Loucy (cell line): ENCODE results near the gene RAPSN.

ENCODE experiments used
- H2AFZ ChIP-seq: fragments of 200-600 bp; sonication (generic); 2 replicates; pipeline ENCODE4 v1.6.0; 2016; ENCODE audit warnings: antibody characterized with exemption, mild to moderate bottlenecking, low read length, moderate library complexity
- H3F3A ChIP-seq: fragments of 200-600 bp; 2 replicates; pipeline ENCODE4 v1.6.0; 2016; ENCODE audit warnings: antibody characterized with exemption, low read depth, mild to moderate bottlenecking
- H3K27me3 ChIP-seq: fragments of 200-600 bp; sonication (generic); 2 replicates; pipeline ENCODE4 v1.6.1; 2014; ENCODE audit warnings: low read length, mild to moderate bottlenecking; ENCODE audit not compliant: insufficient read depth, poor library complexity, severe bottlenecking
- H3K36me3 ChIP-seq: fragments of 200-600 bp; sonication (generic); 2 replicates; pipeline ENCODE4 v1.6.1; 2016; ENCODE audit warnings: low read length; ENCODE audit not compliant: insufficient read depth
- H3K4me1 ChIP-seq: fragments of 200-600 bp; sonication (generic); 2 replicates; pipeline ENCODE4 v1.5.1; 2014; ENCODE audit warnings: low read length, mild to moderate bottlenecking; ENCODE audit not compliant: insufficient read depth, poor library complexity, severe bottlenecking
- H3K4me2 ChIP-seq: fragments of 200-600 bp; sonication (generic); 2 replicates; pipeline ENCODE4 v1.6.0; 2014; ENCODE audit warnings: antibody characterized with exemption, low read length, low read depth, mild to moderate bottlenecking; ENCODE audit not compliant: poor library complexity, severe bottlenecking
- H3K4me3 ChIP-seq: fragments of 200-600 bp; sonication (generic); 2 replicates; pipeline ENCODE4 v1.5.1; 2014; ENCODE audit warnings: low read length, mild to moderate bottlenecking, mixed read lengths; ENCODE audit not compliant: poor library complexity, severe bottlenecking
- H3K79me2 ChIP-seq: fragments of 200-600 bp; sonication (generic); 2 replicates; pipeline ENCODE4 v1.6.1; 2014; ENCODE audit warnings: low read length; ENCODE audit not compliant: insufficient read depth
- H3K9ac ChIP-seq: fragments of 200-600 bp; sonication (generic); 2 replicates; pipeline ENCODE4 v1.6.0; 2014; ENCODE audit warnings: mild to moderate bottlenecking, low read depth, low read length, moderate library complexity; ENCODE audit not compliant: poor library complexity, severe bottlenecking
- H3K9me2 ChIP-seq: fragments of 200-600 bp; sonication (generic); replicated peaks from 2 replicates; pipeline ENCODE4 v1.6.1; 2016; ENCODE audit warnings: low read depth, low read length, mixed read lengths
- H3K9me3 ChIP-seq: fragments of 200-600 bp; sonication (generic); 2 replicates; pipeline ENCODE4 v1.6.1; 2014; ENCODE audit warnings: mild to moderate bottlenecking, antibody characterized with exemption, low read length, low read depth; ENCODE audit not compliant: insufficient read depth
- H4K20me1 ChIP-seq: fragments of 200-600 bp; sonication (generic); 2 replicates; pipeline ENCODE4 v1.6.0; 2014; ENCODE audit warnings: antibody characterized with exemption, low read length, mild to moderate bottlenecking; ENCODE audit not compliant: insufficient read depth, poor library complexity, severe bottlenecking
- EZH2phosphoT487 ChIP-seq: fragments of 200-600 bp; IDR thresholded peaks from 2 replicates; pipeline ENCODE4 v1.6.1; 2018; ENCODE audit warnings: antibody characterized with exemption, mild to moderate bottlenecking, moderate library complexity, borderline replicate concordance
- TF ChIP-seq, protein P1 (sequence below): fragments of 200-600 bp; sonication (generic); conservative IDR thresholded peaks from 2 replicates; pipeline ENCODE4 v1.5.1; 2014; ENCODE audit warnings: mild to moderate bottlenecking, antibody characterized with exemption, low read length

Gene RAPSN

DNA sequence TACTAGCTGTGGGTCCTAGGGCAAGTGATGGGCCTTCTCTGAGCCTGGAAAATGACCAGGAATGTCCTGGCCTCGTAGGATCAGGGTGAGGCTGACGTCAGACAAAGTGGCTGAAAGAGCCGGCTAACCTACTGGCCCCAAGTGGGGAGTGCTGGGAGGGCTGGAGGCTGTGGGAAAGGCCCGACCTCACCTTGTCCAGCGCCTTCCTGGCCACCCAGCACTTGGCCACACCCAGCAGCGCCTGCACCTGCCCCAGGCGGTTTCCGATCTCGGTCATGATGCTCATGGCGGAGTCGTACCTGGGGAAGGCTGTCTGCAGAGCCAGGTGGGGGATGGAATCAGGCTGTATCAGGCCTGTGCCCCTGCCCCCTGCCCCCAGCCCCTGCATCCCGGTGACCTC lies 7.5 kb downstream of the RAPSN start:
- no peaks in the 10 kb centered on the region for H3K79me2 ChIP-seq
- no peak overlapping the region for H2AFZ ChIP-seq
- H3K4me1 ChIP-seq = no peaks in the 10 kb centered on the region
- no peaks in the 10 kb centered on the region for H4K20me1 ChIP-seq
- H3K4me3 ChIP-seq = no peak overlapping the region
- no peak overlapping the region for H3K4me2 ChIP-seq
- no peaks in the 10 kb centered on the region for H3K36me3 ChIP-seq
- H3K9ac ChIP-seq = no peak overlapping the region
- no peaks in the 10 kb centered on the region for H3F3A ChIP-seq
- no peaks in the 10 kb centered on the region for H3K9me3 ChIP-seq
- H3K27me3 ChIP-seq = no peaks in the 10 kb centered on the region
- no peak for TF ChIP-seq EZH2phosphoT487
- TF ChIP-seq, protein P1, sequence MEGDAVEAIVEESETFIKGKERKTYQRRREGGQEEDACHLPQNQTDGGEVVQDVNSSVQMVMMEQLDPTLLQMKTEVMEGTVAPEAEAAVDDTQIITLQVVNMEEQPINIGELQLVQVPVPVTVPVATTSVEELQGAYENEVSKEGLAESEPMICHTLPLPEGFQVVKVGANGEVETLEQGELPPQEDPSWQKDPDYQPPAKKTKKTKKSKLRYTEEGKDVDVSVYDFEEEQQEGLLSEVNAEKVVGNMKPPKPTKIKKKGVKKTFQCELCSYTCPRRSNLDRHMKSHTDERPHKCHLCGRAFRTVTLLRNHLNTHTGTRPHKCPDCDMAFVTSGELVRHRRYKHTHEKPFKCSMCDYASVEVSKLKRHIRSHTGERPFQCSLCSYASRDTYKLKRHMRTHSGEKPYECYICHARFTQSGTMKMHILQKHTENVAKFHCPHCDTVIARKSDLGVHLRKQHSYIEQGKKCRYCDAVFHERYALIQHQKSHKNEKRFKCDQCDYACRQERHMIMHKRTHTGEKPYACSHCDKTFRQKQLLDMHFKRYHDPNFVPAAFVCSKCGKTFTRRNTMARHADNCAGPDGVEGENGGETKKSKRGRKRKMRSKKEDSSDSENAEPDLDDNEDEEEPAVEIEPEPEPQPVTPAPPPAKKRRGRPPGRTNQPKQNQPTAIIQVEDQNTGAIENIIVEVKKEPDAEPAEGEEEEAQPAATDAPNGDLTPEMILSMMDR = no peak
- H3K9me2 ChIP-seq = no peaks in the 10 kb centered on the region

DNA sequence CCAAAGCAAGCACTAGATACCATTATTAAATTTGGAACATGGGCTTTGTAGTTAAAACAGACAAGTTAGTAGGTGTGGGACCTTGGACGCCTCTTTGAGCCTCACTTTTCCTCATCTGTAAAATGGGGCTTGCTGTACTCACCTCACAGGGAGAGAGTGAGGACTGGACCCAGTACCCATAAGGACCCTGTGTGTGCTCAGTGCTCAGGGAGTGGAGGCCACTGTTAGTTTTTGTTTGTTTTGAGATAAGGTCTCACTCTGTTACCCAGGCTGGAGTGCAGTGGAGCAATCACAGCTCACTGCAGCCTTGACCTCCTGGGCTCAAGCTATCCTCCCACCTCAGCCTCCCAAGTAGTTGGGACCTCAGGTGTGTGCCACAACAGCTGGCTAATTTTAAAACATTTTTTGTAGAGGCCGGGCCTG lies 8.9 kb downstream of the RAPSN start:
- H3K9me2 ChIP-seq = no peaks in the 10 kb centered on the region
- no peaks in the 10 kb centered on the region for H3K9me3 ChIP-seq
- no peaks in the 10 kb centered on the region for H3K4me1 ChIP-seq
- H3K9ac ChIP-seq = no peak overlapping the region
- H2AFZ ChIP-seq = no peak overlapping the region
- H4K20me1 ChIP-seq = no peaks in the 10 kb centered on the region
- no peaks in the 10 kb centered on the region for H3K79me2 ChIP-seq
- H3K36me3 ChIP-seq = no peaks in the 10 kb centered on the region
- no peaks in the 10 kb centered on the region for H3F3A ChIP-seq
- H3K4me2 ChIP-seq = no peak overlapping the region
- TF ChIP-seq EZH2phosphoT487 = no peak
- TF ChIP-seq, protein P1 = no peak
- H3K27me3 ChIP-seq = no peaks in the 10 kb centered on the region
- no peak overlapping the region for H3K4me3 ChIP-seq

DNA sequence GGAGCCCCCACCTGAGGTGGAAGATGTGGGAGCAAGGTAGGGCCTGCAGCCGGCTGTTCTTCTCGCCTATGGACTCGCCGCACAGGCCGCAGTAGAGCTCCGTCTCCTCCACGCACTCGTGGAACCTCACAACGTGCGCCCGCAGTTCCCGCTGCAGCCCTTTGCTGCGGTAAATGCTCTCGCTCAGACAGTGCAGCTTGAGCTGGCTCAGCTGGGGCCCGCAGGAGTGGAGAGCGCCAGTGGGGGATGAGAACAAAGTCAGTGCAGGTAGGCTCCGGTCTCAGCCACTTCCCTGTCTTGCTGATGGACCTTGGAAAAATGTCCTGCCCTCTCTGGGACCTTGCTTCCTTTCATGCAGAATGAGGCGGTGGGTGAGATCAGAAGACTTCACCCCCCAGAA lies 10.2 kb downstream of the RAPSN start:
- Histone ChIP-seq H3F3A (no peaks in the 10 kb centered on the region), H2AFZ (no peak overlapping the region), H3K79me2 (no peaks in the 10 kb centered on the region), H3K36me3 (no peaks in the 10 kb centered on the region), H3K4me2 (no peak overlapping the region), H3K27me3 (no peaks in the 10 kb centered on the region), H3K9ac (no peak overlapping the region), H4K20me1 (no peaks in the 10 kb centered on the region), H3K9me3 (no peaks in the 10 kb centered on the region), H3K9me2 (no peaks in the 10 kb centered on the region), H3K4me3 (no peak overlapping the region), H3K4me1 (no peaks in the 10 kb centered on the region)
- TF ChIP-seq EZH2phosphoT487 = no peak

DNA sequence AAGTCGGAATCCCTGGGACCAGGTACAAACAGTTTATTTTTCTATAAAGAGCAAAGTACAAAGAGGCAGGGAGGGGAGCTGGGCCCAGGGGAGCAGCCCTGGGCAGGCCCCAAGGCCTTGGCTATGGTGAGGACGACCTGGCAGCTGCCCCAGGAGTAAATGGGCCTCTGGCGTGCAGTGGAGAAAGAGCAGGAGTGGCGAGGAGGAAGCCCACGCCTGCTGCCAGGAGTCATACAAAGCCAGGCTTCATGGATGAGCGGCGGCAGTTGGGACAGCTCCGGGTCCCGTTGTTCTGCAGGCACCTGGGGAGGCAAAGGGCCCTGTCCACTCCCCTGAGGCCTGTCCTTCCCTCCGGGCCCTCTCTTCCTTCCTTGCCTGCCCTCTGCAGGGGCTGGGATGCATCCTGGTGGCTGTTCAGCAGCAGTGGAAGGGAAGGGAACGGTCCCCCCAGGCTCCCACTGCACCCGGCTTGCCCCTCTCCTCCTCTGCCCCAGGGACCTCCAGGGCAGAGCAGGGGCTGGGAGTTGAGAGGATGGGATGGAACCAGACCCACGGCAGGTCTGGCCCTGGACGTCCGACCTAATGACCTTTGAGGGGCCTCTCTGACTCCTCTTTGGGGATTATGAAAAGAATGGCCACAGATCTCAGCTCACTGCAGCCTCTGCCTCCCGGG lies 11.1 kb downstream of the RAPSN start:
- Histone ChIP-seq H3K9ac (no peak overlapping the region), H3K9me3 (no peaks in the 10 kb centered on the region), H3K79me2 (no peaks in the 10 kb centered on the region), H3K4me3 (no peak overlapping the region), H3K27me3 (no peaks in the 10 kb centered on the region), H3F3A (no peaks in the 10 kb centered on the region), H3K4me2 (no peak overlapping the region), H4K20me1 (no peaks in the 10 kb centered on the region), H3K9me2 (no peaks in the 10 kb centered on the region), H2AFZ (no peak overlapping the region), H3K4me1 (no peaks in the 10 kb centered on the region), H3K36me3 (no peaks in the 10 kb centered on the region)
- TF ChIP-seq EZH2phosphoT487 = no peak
- TF ChIP-seq, protein P1 = no peak
